ENCODE results near the gene SLC29A2. TPM values are rescaled to one million over a fixed set of nuclear protein-coding genes. Genes with fewer than 3 reads are reported as not detected.

Gene SLC29A2
- total and polyA plus RNA-seq, 2 donors from 2014 or later, result 10.4 to 17.5 TPM

DNA sequence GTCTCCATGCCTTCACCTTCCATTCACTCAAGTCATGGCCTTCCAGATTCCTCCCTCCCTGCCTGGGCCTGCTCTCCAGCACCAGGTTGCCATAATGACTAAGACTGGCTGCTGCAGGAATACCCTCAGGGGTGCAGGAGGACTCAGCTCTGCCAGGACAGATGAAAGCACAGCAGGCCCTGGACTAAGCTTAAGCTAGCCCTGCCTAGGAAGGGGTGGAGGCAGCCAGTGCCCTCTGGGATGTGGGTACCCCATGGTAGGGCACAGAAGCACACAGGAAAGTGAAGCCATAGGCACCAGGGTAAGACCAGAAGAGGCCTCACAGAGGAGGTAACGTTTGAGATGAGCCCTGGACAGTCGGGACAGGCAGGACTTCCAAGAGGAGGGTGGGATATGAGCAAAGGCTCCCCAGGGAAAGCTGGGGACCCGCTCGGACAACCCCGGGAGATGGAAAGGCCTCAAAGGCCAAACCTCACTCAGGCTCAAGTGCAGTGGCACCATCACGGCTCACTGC lies 32.3 kb downstream of the SLC29A2 start:
- intact Hi-C loops (cut with DNase I), result no loop called here
- H3K27ac ChIP-seq (ENCODE audit: low read depth in 2 of 2, low read length in 2 of 2), result no peak overlapping the region
- FAIRE-seq (no peak), DNase-seq (peak in 1 of 5 donors; percentile 50)
- H3K4me1 ChIP-seq (ENCODE audit: control insufficient read depth in 2 of 3, insufficient read depth in 2 of 3, low read depth in 1 of 3, low read length in 3 of 3), result peaks cover 2 to 14% (median 5%) of the 10 kb centered on the region in 3 donors
- TF ChIP-seq, protein P1, sequence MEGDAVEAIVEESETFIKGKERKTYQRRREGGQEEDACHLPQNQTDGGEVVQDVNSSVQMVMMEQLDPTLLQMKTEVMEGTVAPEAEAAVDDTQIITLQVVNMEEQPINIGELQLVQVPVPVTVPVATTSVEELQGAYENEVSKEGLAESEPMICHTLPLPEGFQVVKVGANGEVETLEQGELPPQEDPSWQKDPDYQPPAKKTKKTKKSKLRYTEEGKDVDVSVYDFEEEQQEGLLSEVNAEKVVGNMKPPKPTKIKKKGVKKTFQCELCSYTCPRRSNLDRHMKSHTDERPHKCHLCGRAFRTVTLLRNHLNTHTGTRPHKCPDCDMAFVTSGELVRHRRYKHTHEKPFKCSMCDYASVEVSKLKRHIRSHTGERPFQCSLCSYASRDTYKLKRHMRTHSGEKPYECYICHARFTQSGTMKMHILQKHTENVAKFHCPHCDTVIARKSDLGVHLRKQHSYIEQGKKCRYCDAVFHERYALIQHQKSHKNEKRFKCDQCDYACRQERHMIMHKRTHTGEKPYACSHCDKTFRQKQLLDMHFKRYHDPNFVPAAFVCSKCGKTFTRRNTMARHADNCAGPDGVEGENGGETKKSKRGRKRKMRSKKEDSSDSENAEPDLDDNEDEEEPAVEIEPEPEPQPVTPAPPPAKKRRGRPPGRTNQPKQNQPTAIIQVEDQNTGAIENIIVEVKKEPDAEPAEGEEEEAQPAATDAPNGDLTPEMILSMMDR (IDR thresholded peaks at IDR 0.05; ENCODE audit: borderline replicate concordance, extremely low read depth, insufficient read depth), result no peak
- H3K27me3 ChIP-seq (ENCODE audit: control insufficient read depth, insufficient read depth, low read length), result no peaks in the 10 kb centered on the region
- H3K9me3 ChIP-seq (ENCODE audit: control insufficient read depth in 2 of 3, insufficient read depth in 1 of 3, low read length in 3 of 3), result no peaks in the 10 kb centered on the region
- no peak overlapping the region for H3K9ac ChIP-seq (ENCODE audit: low read length in 3 of 3)
- H3K4me3 ChIP-seq (ENCODE audit: low read length in 3 of 3), result no peak overlapping the region
- peaks cover 0 to 22% (median 20%) of the 10 kb centered on the region in 3 donors for H3K36me3 ChIP-seq (ENCODE audit: control insufficient read depth in 2 of 3, insufficient read depth in 3 of 3, low read length in 3 of 3)

DNA sequence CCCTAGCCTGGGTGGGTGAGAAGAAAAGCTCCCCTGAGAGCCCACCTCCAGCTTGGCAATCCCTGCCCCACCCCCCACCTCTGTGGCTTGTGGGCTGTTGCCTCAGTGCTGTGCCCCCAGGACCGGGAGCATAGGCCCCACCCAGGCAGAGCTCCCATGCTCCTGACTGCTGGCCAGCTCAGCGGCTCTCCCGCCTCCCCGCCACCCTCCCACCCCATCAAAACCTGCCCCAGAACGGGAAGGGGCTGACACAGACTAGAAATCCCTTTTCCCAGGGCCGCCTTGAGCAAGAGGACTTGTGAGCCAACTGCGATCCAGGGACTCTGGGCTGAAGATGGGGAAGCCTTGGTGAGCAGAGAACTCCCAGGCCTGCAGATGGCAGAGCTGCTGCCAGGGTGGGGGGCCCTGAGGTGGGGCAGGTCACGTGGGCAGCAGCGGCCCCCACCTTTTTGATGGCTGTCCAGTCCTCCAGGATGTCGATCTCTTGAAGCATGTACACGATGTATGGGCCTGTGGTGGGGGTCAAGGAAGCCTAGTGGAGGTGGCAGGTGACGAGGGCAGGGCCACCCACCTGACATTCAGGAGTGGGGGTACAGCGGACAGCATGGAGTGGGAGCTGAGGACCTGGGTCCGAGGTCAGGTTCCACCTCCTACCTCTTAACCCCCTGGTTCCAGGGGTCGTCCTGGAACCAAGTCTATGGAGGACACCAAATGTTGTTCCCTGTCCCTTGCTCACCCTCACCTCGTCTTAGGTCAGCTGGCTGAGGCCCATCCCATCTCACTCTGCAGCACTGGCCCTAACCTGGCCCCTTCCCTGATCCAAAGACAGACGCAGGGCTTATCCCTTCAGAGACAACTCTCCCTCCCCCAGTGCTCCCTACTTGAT lies 33.0 kb downstream of the SLC29A2 start:
- H3K4me3 ChIP-seq (ENCODE audit: low read length in 3 of 3), result no peak overlapping the region
- no peaks in the 10 kb centered on the region for H3K9me3 ChIP-seq (ENCODE audit: control insufficient read depth in 2 of 3, insufficient read depth in 1 of 3, low read length in 3 of 3)
- peak in 1 of 5 donors; percentile 59 for DNase-seq
- FAIRE-seq, result no peak
- intact Hi-C loops (cut with DNase I), result no loop called here
- TF ChIP-seq, protein P1 (IDR thresholded peaks at IDR 0.05; ENCODE audit: borderline replicate concordance, extremely low read depth, insufficient read depth), result no peak
- peaks cover 0 to 8% (median 2%) of the 10 kb centered on the region in 3 donors for H3K4me1 ChIP-seq (ENCODE audit: control insufficient read depth in 2 of 3, insufficient read depth in 2 of 3, low read depth in 1 of 3, low read length in 3 of 3)
- no peak overlapping the region for H3K27ac ChIP-seq (ENCODE audit: low read depth in 2 of 2, low read length in 2 of 2)
- H3K36me3 ChIP-seq (ENCODE audit: control insufficient read depth in 2 of 3, insufficient read depth in 3 of 3, low read length in 3 of 3), result peaks cover 0 to 22% (median 20%) of the 10 kb centered on the region in 3 donors
- H3K27me3 ChIP-seq (ENCODE audit: control insufficient read depth, insufficient read depth, low read length), result no peaks in the 10 kb centered on the region
- no peak overlapping the region for H3K9ac ChIP-seq (ENCODE audit: low read length in 3 of 3)

DNA sequence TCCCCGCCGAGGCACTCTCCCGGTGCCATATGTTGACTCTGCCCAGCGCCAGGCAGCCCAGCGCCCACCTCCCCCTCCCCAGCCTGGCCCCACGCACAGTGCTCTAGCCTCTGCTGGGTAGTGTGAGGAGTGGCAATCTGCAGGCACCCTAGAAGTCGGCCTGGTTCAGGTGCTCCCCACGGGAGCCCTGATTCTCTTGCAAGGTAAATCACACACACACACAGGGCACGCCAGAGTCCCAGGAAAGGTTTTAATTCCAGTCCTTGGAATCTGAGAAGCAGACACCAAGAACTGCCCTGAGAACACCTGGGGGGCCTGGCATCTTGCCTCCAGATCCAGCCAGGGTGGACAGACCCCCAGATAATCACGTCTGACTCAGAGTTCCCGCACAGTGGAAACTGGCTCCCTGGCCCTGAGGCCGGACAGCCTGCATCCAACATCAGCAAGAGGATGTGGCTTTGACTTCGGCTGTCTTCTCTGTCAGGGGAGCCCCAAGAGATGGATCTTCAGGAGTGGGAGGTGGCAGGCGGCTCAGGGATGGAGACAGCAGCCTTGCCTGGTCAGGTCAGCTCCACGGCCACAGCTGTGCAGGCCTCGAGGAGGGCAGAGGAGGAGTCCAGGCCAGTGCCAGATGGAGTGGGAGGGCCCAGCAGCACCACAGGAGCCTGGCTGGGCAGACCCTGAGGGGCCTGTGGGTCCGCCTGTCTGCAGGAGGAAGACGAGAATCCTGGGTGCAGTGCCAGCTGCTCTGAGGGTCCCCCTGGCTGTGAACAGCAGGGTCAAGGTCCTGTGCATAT lies 34.3 kb downstream of the SLC29A2 start:
- Histone ChIP-seq H3K4me3 (ENCODE audit: low read length in 3 of 3) (no peak overlapping the region), H3K4me1 (ENCODE audit: control insufficient read depth in 2 of 3, insufficient read depth in 2 of 3, low read depth in 1 of 3, low read length in 3 of 3) (peaks cover 0 to 8% (median 2%) of the 10 kb centered on the region in 3 donors), H3K9ac (ENCODE audit: low read length in 3 of 3) (no peak overlapping the region), H3K36me3 (ENCODE audit: control insufficient read depth in 2 of 3, insufficient read depth in 3 of 3, low read length in 3 of 3) (peaks cover 0 to 22% (median 20%) of the 10 kb centered on the region in 3 donors), H3K27ac (ENCODE audit: low read depth in 2 of 2, low read length in 2 of 2) (no peak overlapping the region), H3K9me3 (ENCODE audit: control insufficient read depth in 2 of 3, insufficient read depth in 1 of 3, low read length in 3 of 3) (no peaks in the 10 kb centered on the region), H3K27me3 (ENCODE audit: control insufficient read depth, insufficient read depth, low read length) (no peaks in the 10 kb centered on the region)
- FAIRE-seq, result no peak
- TF ChIP-seq, protein P1 (IDR thresholded peaks at IDR 0.05; ENCODE audit: borderline replicate concordance, extremely low read depth, insufficient read depth), result no peak
- DNase-seq, result peak in 2 of 5 donors; percentile 40 to 72
- intact Hi-C loops (cut with DNase I), result no loop called here

All from kidney (tissue), 14 donors.